Activated CD8-positive, alpha-beta memory T cell treated with anti-CD3 and anti-CD28 coated beads, Interleukin-2, amount 50 U/mL, for 24 hours (primary cell): ENCODE measurements around the gene TAS2R41.
"Not testable (repeated sequence)": the region's sequence is repeated elsewhere in the genome, so short reads cannot be mapped to it uniquely, and the experiment has no call there.

Source experiments
- DNase-seq: peaks from one replicate; pipeline ENCODE4 v3.0.0-alpha.2; 2020; ENCODE audit errors: extremely low read depth

Gene TAS2R41

DNA sequence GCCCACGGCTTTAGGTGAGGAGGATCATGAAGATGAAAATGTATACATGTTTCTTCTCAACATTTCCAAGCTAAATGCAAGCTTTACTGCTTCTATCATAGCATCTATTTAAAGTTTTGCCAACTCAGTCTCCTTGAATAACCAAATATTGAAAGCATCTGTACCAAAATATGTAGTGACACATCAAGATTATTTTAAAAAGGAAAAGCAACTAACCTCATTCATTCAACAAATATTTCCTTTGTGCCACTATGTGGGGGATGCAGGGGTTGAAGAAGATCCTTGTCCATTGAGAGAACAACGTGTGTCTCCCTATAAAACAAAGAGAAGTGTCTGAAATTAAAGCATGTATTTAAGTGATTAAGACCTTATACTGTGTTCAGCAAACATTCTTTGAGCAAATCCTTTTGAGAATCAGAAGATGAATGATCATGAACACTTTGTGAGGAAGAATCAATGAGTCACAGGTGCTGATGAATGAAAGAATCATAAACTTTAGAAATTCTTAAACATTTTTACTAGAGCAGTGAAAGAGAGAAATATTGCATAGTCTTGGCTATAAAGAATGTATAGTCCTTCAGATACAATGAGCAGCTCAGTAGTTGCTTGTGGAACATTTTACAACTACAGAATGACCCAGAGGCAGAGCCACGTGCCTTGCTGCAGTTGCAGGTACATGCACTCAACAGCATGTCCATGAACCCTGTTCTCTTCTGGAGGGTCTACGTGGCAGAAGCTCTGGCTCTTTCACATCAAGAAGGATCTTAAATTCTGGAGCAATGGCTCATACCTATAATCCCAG, 20.5 kb upstream of the TAS2R41 start:
- no peak for DNase-seq

DNA sequence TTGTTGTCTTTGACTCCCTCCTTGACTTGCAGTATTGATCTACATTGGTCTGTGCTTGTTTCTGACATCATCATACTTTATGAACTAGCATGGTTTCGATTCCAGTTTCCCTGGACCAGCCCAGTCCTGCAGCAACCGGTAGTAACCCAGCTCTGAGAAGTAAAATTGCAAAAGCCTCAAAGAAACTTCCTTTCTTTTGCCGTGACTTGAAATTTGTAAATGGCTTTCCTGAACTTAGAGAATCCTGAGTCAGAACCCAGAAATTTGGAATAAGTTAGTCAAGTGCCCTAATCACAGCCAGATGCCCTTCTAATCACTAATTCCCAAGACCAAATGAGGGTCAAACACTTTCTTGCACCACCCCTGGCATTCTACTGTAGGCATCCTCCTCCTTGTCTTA, 19.4 kb upstream of the TAS2R41 start:
- no peak for DNase-seq

DNA sequence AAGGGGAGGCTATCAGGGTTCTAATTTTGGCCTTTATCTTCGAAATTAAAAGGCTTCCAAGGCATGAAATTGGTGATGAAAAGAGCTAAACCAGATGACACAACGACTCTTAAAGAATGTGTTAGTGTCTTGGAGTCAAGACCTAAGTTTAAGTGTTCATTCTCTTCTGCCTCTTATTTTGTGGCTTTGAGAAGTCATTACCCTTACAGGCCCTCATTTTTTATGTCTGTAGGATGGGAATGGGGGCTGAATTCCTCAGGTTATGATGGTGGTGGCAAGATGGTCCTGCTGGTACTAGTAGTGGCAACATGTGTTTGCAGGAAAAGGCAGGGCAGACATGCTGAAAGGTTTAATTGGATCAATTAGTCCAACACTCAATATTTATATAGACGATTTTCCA, 19.0 kb upstream of the TAS2R41 start:
- DNase-seq: no peak

GRCh38 chr7:143459359-143459758, 18.3 kb upstream of the TAS2R41 start:
- no peak for DNase-seq

DNA sequence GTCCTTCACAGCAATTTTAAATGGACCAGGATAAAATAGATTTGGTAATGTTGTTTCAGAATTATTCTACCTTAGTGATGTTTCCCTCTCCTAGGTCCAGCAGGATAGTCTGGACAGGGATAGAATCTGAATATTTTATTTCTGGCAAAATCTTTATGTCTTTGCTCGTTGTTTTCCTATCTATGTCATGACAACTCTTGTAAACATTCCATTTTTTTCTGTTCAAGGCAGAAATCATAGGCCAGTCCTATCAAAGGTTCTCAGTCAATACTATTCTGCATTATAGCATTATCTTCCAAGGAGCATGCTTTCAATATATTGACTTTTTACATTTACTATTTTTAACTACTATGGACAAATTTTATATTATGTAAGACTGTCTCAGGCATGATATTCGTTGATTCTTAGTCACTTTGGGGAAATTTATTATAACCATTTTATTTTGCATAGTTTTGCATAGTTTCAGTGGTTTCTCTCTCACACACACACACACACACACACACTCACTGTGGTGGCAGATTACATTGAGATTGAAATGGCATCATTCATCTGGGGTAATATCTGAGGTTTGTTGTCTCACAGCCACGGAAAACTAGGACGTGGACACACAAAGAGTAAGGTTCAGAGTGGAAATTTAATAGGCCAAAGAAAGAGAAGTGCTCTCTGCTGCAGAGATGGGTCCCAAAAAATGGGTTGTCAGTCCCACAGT, 17.2 kb upstream of the TAS2R41 start:
- DNase-seq: no peak

- DNase-seq: no peak
Observed at GRCh38 chr7:143462045-143462444, 15.6 kb upstream of the TAS2R41 start.

DNA sequence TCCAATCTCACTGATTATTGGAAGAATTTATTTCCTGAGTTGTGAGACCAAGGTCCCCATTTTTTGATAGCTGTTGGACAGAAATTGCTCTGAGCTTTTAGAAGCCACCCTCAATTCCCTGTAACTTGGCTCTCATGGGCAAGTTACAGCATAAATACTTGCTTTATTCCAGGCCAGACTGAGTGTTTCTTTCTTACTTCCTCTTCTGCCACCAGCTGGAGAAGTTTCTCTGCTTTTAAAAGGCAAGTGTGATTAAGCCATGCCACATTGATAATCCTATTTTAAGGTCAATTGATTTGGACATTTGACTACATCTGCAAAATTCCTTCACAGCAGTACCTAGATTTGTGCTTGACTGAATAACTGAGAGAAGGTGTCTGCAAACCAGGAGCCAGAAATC, 14.1 kb upstream of the TAS2R41 start:
- DNase-seq: no peak

DNA sequence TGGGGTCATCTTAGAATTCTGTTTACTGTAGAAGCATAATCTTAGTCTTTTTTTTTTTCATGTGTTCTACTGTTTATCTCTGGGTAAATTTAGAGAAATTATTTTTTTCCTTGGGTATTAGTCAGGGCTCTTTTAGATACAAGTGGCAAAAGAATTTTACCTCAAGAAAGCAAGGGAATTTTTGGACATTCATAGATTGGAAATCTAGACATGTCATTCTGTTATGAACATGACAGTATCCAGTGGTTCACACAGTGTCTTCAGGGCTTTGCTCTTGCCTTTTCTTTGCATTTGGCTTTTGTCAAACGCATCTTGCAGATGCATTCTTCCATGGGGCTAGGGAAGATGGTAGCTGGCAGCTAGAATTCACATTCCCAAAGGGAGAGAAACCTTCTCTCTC, 13.7 kb upstream of the TAS2R41 start:
- no peak for DNase-seq

- no peak for DNase-seq
Observed at GRCh38 chr7:143467724-143468123, 9.9 kb upstream of the TAS2R41 start.

GRCh38 chr7:143472071-143472689, 5.5 kb upstream of the TAS2R41 start:
- DNase-seq: not testable (repeated sequence)

DNA sequence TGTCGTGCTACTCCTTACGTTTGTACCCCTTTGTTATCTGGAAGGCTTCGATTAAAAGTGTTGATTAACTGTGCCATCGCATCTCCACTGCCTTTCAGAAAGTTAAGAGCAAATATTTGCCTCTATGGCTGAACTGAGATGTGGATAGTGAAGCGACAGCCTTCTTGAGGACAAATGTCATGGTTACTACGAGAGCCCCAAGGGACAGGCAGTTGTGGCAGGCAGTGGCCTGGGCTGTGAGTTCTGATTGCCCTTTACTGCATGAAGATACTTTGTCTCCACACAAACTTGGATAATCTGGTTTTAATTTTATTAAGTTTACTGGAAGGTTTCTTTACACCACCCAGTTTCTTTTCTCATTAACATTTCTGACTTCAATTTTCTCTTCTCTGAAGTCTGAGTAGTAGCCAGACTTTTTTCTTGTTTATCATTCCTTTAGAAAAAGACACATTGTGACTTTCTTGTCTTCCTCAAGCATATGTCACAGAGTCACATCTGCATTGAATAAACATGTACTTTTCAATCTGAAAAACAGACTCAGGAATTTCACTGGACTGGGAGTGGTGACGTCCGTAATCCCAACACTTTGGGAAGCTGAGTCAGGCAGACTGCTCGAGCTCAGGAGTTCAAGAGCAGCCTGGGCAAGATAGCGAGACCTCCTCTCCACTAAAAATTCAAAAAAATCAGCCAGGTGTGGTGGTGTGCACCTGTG, 1.5 kb downstream of the TAS2R41 start:
- DNase-seq: no peak

- DNase-seq: no peak
Observed at GRCh38 chr7:143480501-143480900, 2.8 kb downstream of the TAS2R41 start.

DNA sequence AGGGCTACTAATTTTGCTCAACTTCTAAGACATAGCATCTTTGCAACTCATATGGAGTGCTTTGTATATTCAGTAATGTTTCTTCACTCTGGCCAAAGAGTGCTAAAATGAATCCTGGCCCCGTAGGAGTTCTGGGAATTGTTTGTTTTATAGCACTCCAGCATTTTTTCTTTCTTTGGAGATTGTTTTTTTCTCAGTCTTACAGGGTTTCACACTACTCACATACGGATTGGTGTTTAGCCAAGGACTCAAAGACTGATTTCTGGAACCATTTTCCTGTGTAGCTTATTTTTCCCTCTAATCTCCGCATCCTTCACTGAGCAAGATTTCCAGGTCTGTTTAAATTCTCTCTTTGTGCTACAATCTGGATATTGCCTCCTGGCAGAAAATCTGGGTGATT, 6.4 kb downstream of the TAS2R41 start:
- no peak for DNase-seq

DNA sequence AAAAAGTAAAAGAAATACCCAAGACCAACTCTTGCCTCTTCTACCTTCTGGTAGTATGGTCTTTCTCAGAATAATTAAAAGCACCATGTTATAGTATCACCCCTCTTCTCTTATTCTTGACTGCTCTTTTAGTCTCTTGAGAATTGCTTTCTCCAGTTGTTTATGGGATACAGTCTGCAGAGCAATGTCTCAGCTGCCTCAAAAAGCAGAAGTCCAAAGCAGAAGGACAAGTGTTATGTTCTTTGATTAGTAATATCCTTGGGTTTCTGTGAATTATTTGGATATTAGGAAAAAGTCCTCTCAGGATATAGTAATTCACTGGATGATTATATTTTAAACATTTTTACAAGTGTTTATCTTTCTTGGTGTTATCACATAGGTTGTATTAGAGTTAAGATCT, 7.4 kb downstream of the TAS2R41 start:
- DNase-seq: no peak

DNA sequence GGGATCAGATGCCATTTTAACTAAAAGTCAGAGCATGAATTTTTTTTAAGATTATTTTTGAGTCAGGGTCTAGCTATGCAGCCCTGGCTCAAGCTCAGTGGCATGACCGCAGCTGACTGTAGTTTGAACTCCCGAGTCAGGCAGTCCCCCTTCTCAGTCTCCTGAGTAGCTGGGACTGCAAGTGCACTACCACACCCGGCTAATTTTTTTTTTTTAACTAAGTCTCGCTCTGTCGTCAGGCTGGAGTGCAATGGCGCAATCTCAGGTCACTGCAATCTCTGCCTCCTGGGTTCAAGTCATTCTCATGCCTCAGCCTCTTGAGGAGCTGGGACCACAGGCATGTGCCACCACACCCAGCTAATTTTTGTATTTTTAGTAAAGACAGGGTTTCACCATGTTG, 7.8 kb downstream of the TAS2R41 start:
- DNase-seq: no peak

DNA sequence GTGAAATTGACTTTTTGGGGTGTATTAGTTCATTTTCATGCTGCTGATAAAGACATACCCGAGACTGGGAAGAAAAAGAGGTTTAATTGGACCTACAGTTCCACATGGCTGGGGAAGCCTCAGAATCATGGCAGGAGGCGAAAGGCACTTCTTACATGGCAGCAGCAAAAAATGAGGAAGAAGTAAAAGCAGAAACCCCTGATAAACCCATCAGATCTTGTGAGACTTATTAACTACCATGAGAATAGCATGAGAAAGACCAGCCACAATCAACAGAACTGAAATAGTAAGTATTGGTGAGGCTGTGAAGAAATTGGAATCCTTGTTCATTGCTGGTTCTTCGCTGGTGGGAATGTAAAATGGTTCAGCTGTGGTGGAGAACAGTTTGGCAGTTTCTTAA, 8.6 kb downstream of the TAS2R41 start:
- not testable (repeated sequence) for DNase-seq

DNA sequence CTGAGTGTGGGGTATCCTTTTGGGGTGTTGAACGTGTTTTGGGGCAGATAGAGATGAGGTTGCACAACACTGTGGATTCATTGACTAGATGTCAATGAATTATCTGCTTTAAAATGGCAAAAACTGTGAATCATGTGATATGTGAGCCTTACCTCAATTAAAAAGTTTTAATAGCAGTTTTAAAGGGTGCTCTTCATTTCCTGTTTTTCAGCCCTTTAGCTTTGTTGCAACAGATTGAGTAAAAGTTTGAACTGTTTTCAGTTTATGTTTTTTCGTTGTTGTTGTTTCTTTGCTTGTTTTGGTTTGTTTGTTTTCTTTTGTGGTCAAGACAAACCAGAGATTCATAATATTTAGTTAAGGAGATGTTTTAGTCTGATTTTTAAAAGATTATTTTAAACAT, 9.4 kb downstream of the TAS2R41 start:
- no peak for DNase-seq

DNA sequence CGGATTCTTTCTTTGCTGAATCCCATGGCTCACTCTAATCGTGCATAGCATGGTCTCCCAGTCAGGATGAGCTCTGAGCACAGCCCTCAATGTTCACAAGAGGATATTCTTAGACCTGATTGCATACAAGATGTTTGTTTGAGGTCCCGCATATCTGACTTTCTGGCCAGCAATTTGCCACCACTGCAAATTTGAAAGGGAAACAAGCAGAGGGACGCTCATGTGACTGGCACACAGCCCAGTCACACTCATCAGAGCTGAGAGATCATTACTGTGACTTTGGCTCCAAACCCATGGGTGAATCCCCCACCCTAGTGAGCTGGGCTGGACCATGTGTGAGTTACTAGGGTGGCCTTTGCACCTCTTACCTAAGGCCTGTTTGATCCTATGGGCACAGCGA, 9.9 kb downstream of the TAS2R41 start:
- DNase-seq: no peak

GRCh38 chr7:143490717-143491306, 13.1 kb downstream of the TAS2R41 start:
- DNase-seq: no peak

DNA sequence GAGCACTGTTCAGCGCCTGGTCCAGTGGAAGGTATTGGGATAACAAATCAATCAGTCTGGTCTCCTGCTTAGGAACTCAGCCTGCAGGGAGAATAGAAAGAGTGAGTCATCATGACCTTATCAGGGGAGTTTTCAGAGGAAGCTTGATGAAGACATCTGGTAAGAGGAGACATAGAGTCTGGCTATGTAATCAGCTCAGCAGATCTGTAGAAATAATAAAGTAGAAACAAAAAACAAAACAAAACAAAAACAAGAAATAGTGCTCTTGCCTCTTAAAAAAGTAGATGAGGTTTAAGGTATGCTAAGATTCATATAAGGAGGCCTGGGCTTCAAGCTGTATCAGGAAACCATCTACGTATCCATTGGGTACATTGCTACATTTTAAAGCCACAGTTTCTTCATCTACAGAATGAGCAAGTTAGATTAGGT, 14.4 kb downstream of the TAS2R41 start:
- no peak for DNase-seq

DNA sequence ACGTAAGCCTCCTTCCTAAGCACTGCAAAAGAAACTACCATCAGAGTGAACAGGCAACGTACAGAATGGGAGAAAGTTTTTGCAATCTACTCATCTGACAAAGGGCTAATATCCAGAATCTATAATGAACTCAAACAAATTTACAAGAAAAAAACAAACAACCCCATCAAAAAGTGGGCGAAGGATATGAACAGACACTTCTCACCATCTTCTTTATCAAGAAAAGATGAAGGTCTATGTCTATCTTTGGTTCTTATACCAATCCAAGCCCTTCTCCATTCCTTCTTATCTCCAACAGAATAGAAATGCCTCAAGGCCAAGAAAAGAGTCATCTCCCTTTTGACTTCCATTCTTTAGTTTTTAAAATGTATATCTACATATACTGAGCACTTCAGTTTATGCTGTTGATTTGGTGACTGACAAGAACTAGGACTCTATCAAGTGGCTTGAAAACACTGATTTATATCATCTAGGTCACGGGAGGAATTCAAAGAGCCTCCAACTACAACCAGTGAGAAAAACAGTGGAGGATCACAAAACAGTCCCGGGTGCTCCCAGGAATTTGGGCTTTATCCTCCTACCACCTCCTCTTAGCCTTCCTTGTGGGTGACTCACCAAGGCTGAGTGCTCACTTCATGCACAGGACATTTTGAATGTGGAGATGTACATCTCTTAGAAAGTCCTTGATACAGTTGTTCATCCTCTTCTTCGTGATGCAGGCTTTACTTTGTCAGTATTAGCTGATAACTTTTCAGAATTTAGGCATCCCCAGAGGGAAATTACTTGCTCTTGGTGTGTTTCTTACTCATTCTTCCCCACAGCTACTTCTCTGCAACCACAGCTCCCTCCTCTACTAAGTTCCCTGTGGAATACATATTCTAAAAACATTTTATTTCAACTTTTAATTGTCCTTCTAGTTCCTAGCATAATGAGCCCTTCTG, 15.4 kb downstream of the TAS2R41 start:
- no peak for DNase-seq
